Endothelial cell (in vitro differentiated cells): ENCODE data around the gene LARP4B. TPM values are rescaled to one million over a fixed set of nuclear protein-coding genes. Genes with fewer than 3 reads are reported as not detected.

ENCODE experiments used
- DNase-seq: peaks from one replicate; pipeline ENCODE4 v3.0.0; 2021; ENCODE audit warnings: low spot score
- H3K27ac Mint-ChIP-seq: one replicate; pipeline ENCODE4 v1.8.0; 2021; ENCODE audit warnings: mixed read lengths, inconsistent platforms; ENCODE audit not compliant: unreplicated experiment
- H3K27me3 Mint-ChIP-seq: one replicate; pipeline ENCODE4 v1.8.0; 2021; ENCODE audit warnings: mild to moderate bottlenecking, moderate library complexity, mixed read lengths, inconsistent platforms; ENCODE audit not compliant: unreplicated experiment
- H3K36me3 Mint-ChIP-seq: one replicate; pipeline ENCODE4 v1.8.0; 2021; ENCODE audit warnings: mild to moderate bottlenecking, low read depth, mixed read lengths, inconsistent platforms; ENCODE audit not compliant: unreplicated experiment
- H3K4me1 Mint-ChIP-seq: one replicate; pipeline ENCODE4 v1.8.0; 2021; ENCODE audit warnings: mild to moderate bottlenecking, mixed read lengths, inconsistent platforms; ENCODE audit not compliant: unreplicated experiment
- H3K4me3 Mint-ChIP-seq: one replicate; pipeline ENCODE4 v1.8.0; 2021; ENCODE audit warnings: mild to moderate bottlenecking, mixed read lengths, inconsistent platforms; ENCODE audit not compliant: unreplicated experiment
- H3K9me3 Mint-ChIP-seq: one replicate; pipeline ENCODE4 v1.8.0; 2021; ENCODE audit warnings: mixed read lengths, inconsistent platforms; ENCODE audit not compliant: unreplicated experiment
- CTCF ChIP-seq: fragments of 200-600 bp; sonication (generic); IDR thresholded peaks from one replicate; pipeline ENCODE4 v1.5.0; 2021; ENCODE audit warnings: antibody characterized with exemption; ENCODE audit not compliant: unreplicated experiment
- total RNA-seq: library from RNA; stranded (reverse); fragmentation: NEBNext Ultra II Directional; extraction: Animal tissue kit (Norgen Biotek cat#: 25700); gene quantifications from one replicate; pipeline ENCODE4 v1.2.1, GENCODE V29; 2021; ENCODE audit not compliant: unreplicated experiment

The LARP4B gene
- total RNA-seq, 1 donor from 2014 or later: 91.8 TPM

GRCh38 chr10:958856-959255 lies 27.4 kb upstream of the LARP4B start:
- peaks cover 5% of the 10 kb centered on the region for H3K27me3 Mint-ChIP-seq
- no peaks in the 10 kb centered on the region for H3K4me1 Mint-ChIP-seq
- DNase-seq: no peak
- no peak overlapping the region for H3K27ac Mint-ChIP-seq
- no peak for TF ChIP-seq CTCF
- no peaks in the 10 kb centered on the region for H3K36me3 Mint-ChIP-seq
- H3K9me3 Mint-ChIP-seq: no peaks in the 10 kb centered on the region
- no peak overlapping the region for H3K4me3 Mint-ChIP-seq

- H3K4me3 Mint-ChIP-seq: no peak overlapping the region
- no peak for DNase-seq
- H3K27me3 Mint-ChIP-seq: peaks cover 7% of the 10 kb centered on the region
- H3K9me3 Mint-ChIP-seq: no peaks in the 10 kb centered on the region
- no peaks in the 10 kb centered on the region for H3K4me1 Mint-ChIP-seq
- H3K36me3 Mint-ChIP-seq: no peaks in the 10 kb centered on the region
- no peak overlapping the region for H3K27ac Mint-ChIP-seq
- no peak for TF ChIP-seq CTCF
These were observed 26.6 kb upstream of the LARP4B start for GRCh38 chr10:958106-958505.

GRCh38 chr10:955820-956217 lies 24.3 kb upstream of the LARP4B start:
- no peak for TF ChIP-seq CTCF
- H3K9me3 Mint-ChIP-seq: no peaks in the 10 kb centered on the region
- H3K4me1 Mint-ChIP-seq: no peaks in the 10 kb centered on the region
- peaks cover 7% of the 10 kb centered on the region for H3K27me3 Mint-ChIP-seq
- no peak for DNase-seq
- H3K4me3 Mint-ChIP-seq: no peak overlapping the region
- no peaks in the 10 kb centered on the region for H3K36me3 Mint-ChIP-seq
- H3K27ac Mint-ChIP-seq: no peak overlapping the region

GRCh38 chr10:955127-955819 lies 23.8 kb upstream of the LARP4B start:
- TF ChIP-seq CTCF: no peak
- H3K4me1 Mint-ChIP-seq: no peaks in the 10 kb centered on the region
- no peak for DNase-seq
- peaks cover 7% of the 10 kb centered on the region for H3K27me3 Mint-ChIP-seq
- H3K9me3 Mint-ChIP-seq: no peaks in the 10 kb centered on the region
- peak overlapping the region; percentile 31 for H3K27ac Mint-ChIP-seq
- H3K4me3 Mint-ChIP-seq: no peak overlapping the region
- no peaks in the 10 kb centered on the region for H3K36me3 Mint-ChIP-seq

GRCh38 chr10:954396-954795 lies 22.9 kb upstream of the LARP4B start:
- Mint-ChIP-seq H3K9me3 (no peaks in the 10 kb centered on the region), H3K4me3 (no peak overlapping the region), H3K4me1 (no peaks in the 10 kb centered on the region), H3K27me3 (peaks cover 7% of the 10 kb centered on the region), H3K27ac (no peak overlapping the region), H3K36me3 (no peaks in the 10 kb centered on the region)
- no peak for TF ChIP-seq CTCF
- DNase-seq: no peak
